HepG2 (cell line): ENCODE data around the gene BAG3.

Experiments used
- PHF20 ChIP-seq: sonication (generic); formaldehyde crosslinking; IDR thresholded peaks from 2 replicates; pipeline ENCODE4 v1.5.0; 2020; ENCODE audit warnings: mild to moderate bottlenecking, missing genetic modification reagents
- PHF21A ChIP-seq: sonication (generic); formaldehyde crosslinking; IDR thresholded peaks from 2 replicates; pipeline ENCODE4 v1.5.0; 2020; ENCODE audit warnings: mild to moderate bottlenecking, missing genetic modification reagents
- RFXAP ChIP-seq: sonication (generic); formaldehyde crosslinking; IDR thresholded peaks from 2 replicates; pipeline ENCODE4 v1.4.0; 2020; ENCODE audit warnings: missing genetic modification reagents, borderline replicate concordance
- SNAPC5 ChIP-seq: sonication (generic); formaldehyde crosslinking; IDR thresholded peaks from 2 replicates; pipeline ENCODE4 v1.8.1; 2023; ENCODE audit warnings: mild to moderate bottlenecking, missing genetic modification reagents, borderline replicate concordance
- ZBTB26 ChIP-seq: IDR thresholded peaks from 2 replicates; pipeline ENCODE4 v1.6.1; 2016; ENCODE audit warnings: missing compliant biosample characterization, missing genetic modification reagents, borderline replicate concordance
- ZNF317 ChIP-seq: sonication (generic); formaldehyde crosslinking; IDR thresholded peaks from 2 replicates; pipeline ENCODE4 v1.5.0; 2020; ENCODE audit warnings: mild to moderate bottlenecking, missing genetic modification reagents

- no peak for TF ChIP-seq PHF20 (CRISPR knock-in tag)
- no peak for TF ChIP-seq PHF21A (CRISPR knock-in tag)
- no peak for TF ChIP-seq ZBTB26
- no peak for TF ChIP-seq SNAPC5
- TF ChIP-seq ZNF317 (CRISPR knock-in tag) = no peak
- TF ChIP-seq RFXAP (CRISPR knock-in tag) = no peak
Observed at GRCh38 chr10:119653916-119654315, 2.7 kb downstream of the BAG3 start.
